ENCODE measurements around the gene NR1D1.
A peak's percentile ranks its signal among the peaks of the same experiment; 100 is the strongest.

The NR1D1 gene

DNA sequence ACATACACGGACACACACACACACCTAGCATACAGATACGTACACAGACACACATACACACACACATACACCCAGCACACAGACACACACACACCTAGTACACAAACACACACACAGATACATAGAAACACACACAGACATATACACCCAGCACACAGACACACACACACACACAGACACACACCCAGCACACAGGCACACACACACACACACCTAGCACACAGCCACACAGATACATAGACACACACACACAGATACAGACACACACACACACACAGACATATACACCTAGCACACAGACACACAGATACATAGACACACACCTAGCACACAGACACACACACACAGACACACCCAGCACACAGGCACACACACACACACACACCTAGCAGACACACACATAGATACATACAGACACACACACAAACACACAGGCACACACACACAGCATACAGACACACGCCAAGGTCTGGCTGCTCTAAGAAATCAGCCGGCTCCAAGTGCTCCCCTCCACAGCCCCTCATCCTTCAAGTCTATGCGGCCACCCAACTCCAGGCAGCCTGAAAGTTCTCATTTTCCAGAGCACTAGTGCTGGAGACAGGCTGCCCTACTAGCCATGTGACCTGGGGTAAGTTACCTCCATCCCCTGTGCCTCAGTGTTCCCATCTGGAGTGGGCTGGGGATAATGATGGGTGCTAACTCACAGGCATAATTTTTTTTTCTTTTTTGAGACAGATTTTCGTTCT lies 13.2 kb downstream of the NR1D1 start:
- ATAC-seq: no peak
- no peak for TF ChIP-seq GLIS3 (CRISPR knock-in tag; IDR thresholded peaks at IDR 0.05)
- TF ChIP-seq PPARA (CRISPR knock-in tag; IDR thresholded peaks at IDR 0.05; ENCODE audit: borderline replicate concordance): no peak
- TF ChIP-seq TCF4 (CRISPR knock-in tag; IDR thresholded peaks at IDR 0.05; ENCODE audit: borderline replicate concordance): no peak

DNA sequence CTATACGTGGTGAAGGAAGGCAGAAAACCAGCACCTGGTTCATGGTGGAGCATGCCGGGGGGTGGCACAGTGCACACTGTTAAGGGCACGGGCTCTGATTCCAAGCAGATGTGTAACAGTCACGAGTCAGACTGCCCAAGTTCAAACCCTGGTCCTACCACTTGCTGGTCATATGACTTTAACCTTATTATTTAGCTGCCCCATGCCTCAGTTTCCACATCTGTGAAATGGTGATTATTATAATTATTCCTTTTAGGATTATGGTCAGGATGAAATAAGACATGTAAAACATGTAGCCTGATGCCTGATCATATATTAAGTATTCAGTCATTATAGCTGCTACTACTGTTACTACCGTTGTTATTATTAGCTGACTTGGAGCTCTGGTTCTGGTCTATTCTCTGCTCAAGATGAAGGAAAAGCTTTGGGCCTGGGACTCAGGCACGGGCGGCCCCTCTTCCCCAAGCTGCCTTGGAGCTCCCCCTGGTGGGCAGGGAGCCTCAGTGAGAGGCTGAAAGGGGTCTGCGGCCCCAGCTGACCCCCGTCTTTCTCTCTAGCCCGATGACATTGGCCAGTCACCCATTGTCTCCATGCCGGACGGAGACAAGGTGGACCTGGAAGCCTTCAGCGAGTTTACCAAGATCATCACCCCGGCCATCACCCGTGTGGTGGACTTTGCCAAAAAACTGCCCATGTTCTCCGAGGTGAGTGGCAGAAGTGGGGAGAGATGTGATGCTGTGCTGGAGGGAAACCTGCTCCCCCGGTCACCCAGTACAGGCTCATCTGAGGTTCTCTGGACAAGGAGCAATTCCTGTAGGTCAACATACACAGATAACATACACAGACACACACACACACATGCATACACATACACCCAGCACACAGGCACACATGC lies 14.0 kb downstream of the NR1D1 start:
- no peak for TF ChIP-seq CSRNP3 (CRISPR knock-in tag; IDR thresholded peaks at IDR 0.05)
- no peak for TF ChIP-seq OSR1 (CRISPR knock-in tag; IDR thresholded peaks at IDR 0.05)
- TF ChIP-seq CSDC2 (CRISPR knock-in tag; IDR thresholded peaks at IDR 0.05): no peak
- no peak for TF ChIP-seq TCF4 (CRISPR knock-in tag; IDR thresholded peaks at IDR 0.05; ENCODE audit: borderline replicate concordance)
- TF ChIP-seq, protein P1, sequence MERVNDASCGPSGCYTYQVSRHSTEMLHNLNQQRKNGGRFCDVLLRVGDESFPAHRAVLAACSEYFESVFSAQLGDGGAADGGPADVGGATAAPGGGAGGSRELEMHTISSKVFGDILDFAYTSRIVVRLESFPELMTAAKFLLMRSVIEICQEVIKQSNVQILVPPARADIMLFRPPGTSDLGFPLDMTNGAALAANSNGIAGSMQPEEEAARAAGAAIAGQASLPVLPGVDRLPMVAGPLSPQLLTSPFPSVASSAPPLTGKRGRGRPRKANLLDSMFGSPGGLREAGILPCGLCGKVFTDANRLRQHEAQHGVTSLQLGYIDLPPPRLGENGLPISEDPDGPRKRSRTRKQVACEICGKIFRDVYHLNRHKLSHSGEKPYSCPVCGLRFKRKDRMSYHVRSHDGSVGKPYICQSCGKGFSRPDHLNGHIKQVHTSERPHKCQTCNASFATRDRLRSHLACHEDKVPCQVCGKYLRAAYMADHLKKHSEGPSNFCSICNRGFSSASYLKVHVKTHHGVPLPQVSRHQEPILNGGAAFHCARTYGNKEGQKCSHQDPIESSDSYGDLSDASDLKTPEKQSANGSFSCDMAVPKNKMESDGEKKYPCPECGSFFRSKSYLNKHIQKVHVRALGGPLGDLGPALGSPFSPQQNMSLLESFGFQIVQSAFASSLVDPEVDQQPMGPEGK (CRISPR knock-in tag; IDR thresholded peaks at IDR 0.05; ENCODE audit: borderline replicate concordance): no peak
- TF ChIP-seq ZC3H10 (CRISPR knock-in tag; IDR thresholded peaks at IDR 0.05): no peak
- ATAC-seq: peak; percentile 73

DNA sequence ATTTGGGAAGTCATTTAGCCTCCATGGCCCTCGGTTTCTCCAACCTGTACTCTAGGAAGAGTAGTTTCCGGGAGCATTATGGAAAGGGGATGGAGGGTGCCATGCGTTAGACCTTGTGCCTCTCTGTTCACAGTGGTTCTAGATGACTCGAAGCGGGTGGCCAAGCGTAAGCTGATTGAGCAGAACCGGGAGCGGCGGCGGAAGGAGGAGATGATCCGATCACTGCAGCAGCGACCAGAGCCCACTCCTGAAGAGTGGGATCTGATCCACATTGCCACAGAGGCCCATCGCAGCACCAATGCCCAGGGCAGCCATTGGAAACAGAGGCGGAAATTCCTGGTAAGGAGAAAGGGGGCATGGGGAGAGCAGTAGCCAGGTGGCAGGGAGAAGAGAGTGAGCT lies 15.9 kb downstream of the NR1D1 start:
- TF ChIP-seq ZNF8 (CRISPR knock-in tag; IDR thresholded peaks at IDR 0.05) (no peak), ZFP30 (CRISPR knock-in tag; IDR thresholded peaks at IDR 0.05) (no peak), ZNF565 (CRISPR knock-in tag; conservative IDR thresholded peaks at IDR 0.05; ENCODE audit: low read depth) (no peak), ZFP3 (CRISPR knock-in tag; IDR thresholded peaks at IDR 0.05) (no peak), TOX (CRISPR knock-in tag; IDR thresholded peaks at IDR 0.05; ENCODE audit: borderline replicate concordance) (no peak), CSRNP3 (CRISPR knock-in tag; IDR thresholded peaks at IDR 0.05) (no peak), BACH2 (CRISPR knock-in tag; IDR thresholded peaks at IDR 0.05; ENCODE audit: borderline replicate concordance) (no peak), ARNTL (CRISPR knock-in tag; IDR thresholded peaks at IDR 0.05; ENCODE audit: borderline replicate concordance, low read depth) (no peak), PPARA (CRISPR knock-in tag; IDR thresholded peaks at IDR 0.05; ENCODE audit: borderline replicate concordance) (no peak)
- TF ChIP-seq, protein P2, sequence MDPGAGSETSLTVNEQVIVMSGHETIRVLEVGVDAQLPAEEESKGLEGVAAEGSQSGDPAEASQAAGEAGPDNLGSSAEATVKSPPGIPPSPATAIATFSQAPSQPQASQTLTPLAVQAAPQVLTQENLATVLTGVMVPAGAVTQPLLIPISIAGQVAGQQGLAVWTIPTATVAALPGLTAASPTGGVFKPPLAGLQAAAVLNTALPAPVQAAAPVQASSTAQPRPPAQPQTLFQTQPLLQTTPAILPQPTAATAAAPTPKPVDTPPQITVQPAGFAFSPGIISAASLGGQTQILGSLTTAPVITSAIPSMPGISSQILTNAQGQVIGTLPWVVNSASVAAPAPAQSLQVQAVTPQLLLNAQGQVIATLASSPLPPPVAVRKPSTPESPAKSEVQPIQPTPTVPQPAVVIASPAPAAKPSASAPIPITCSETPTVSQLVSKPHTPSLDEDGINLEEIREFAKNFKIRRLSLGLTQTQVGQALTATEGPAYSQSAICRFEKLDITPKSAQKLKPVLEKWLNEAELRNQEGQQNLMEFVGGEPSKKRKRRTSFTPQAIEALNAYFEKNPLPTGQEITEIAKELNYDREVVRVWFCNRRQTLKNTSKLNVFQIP (CRISPR knock-in tag; IDR thresholded peaks at IDR 0.05; ENCODE audit: borderline replicate concordance, low read depth): no peak
- no peak for ATAC-seq

DNA sequence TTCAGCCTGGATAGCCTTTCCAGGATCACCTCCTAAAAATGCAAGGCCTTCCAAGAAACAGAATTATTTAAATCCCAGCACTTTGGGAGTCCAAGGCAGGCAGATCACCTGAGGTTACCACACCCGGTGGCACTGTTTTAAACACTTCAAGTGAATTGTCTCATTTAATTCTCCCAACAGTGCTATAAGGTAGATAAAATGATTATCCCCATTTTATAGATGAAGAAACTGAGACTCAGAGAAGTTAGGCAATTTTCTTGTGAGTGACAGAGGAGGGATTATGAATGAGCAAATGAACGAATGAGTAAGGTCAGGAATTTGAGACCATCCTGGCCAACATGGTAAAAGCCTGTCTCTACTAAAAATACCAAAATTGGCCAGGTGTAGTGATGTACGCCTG lies 20.8 kb downstream of the NR1D1 start:
- ATAC-seq: no peak
- no peak for TF ChIP-seq TCF4 (CRISPR knock-in tag; IDR thresholded peaks at IDR 0.05; ENCODE audit: borderline replicate concordance)
- no peak for TF ChIP-seq PPARA (CRISPR knock-in tag; IDR thresholded peaks at IDR 0.05; ENCODE audit: borderline replicate concordance)

DNA sequence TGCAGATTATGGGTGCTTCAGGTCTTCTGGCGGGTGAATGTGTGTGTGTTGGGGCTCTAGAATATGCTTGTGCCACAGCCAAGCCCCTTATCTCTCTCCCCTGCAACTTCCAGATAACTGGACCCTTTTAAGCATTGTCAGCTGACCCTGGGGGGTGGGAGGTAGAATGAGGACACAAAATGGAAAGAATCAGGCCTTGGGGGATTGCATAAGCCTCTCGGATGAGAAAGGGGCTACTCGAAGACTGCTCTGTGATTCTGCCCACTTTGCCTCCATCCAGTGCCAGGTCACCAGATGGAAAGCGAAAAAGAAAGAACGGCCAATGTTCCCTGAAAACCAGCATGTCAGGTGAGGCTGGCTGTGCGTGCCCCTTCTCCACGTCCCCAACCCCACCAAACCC lies 23.8 kb downstream of the NR1D1 start:
- ATAC-seq: no peak
- TF ChIP-seq RARB (CRISPR knock-in tag; IDR thresholded peaks at IDR 0.05) (no peak), OSR1 (CRISPR knock-in tag; IDR thresholded peaks at IDR 0.05) (no peak), TOX (CRISPR knock-in tag; IDR thresholded peaks at IDR 0.05; ENCODE audit: borderline replicate concordance) (no peak), ZFP30 (CRISPR knock-in tag; IDR thresholded peaks at IDR 0.05) (no peak), BACH2 (CRISPR knock-in tag; IDR thresholded peaks at IDR 0.05; ENCODE audit: borderline replicate concordance) (no peak), ZNF70 (CRISPR knock-in tag; IDR thresholded peaks at IDR 0.05) (no peak), TCF4 (CRISPR knock-in tag; IDR thresholded peaks at IDR 0.05; ENCODE audit: borderline replicate concordance) (no peak), CSRNP3 (CRISPR knock-in tag; IDR thresholded peaks at IDR 0.05) (no peak), ESRRG (CRISPR knock-in tag; IDR thresholded peaks at IDR 0.05) (no peak), ARNTL (CRISPR knock-in tag; IDR thresholded peaks at IDR 0.05; ENCODE audit: borderline replicate concordance, low read depth) (no peak), ZC3H10 (CRISPR knock-in tag; IDR thresholded peaks at IDR 0.05) (no peak)
- TF ChIP-seq, protein P3, sequence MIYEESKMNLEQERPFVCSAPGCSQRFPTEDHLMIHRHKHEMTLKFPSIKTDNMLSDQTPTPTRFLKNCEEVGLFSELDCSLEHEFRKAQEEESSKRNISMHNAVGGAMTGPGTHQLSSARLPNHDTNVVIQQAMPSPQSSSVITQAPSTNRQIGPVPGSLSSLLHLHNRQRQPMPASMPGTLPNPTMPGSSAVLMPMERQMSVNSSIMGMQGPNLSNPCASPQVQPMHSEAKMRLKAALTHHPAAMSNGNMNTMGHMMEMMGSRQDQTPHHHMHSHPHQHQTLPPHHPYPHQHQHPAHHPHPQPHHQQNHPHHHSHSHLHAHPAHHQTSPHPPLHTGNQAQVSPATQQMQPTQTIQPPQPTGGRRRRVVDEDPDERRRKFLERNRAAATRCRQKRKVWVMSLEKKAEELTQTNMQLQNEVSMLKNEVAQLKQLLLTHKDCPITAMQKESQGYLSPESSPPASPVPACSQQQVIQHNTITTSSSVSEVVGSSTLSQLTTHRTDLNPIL (CRISPR knock-in tag; IDR thresholded peaks at IDR 0.05; ENCODE audit: low read depth): no peak
- TF ChIP-seq, protein P2 (CRISPR knock-in tag; IDR thresholded peaks at IDR 0.05; ENCODE audit: borderline replicate concordance, low read depth): no peak
